ENCODE measurements around the gene GAB4.
A peak's percentile ranks its signal among the peaks of the same experiment; 100 is the strongest.
"Not testable (repeated sequence)": the region's sequence is repeated elsewhere in the genome, so short reads cannot be mapped to it uniquely, and the experiment has no call there.

The GAB4 gene, protein sequence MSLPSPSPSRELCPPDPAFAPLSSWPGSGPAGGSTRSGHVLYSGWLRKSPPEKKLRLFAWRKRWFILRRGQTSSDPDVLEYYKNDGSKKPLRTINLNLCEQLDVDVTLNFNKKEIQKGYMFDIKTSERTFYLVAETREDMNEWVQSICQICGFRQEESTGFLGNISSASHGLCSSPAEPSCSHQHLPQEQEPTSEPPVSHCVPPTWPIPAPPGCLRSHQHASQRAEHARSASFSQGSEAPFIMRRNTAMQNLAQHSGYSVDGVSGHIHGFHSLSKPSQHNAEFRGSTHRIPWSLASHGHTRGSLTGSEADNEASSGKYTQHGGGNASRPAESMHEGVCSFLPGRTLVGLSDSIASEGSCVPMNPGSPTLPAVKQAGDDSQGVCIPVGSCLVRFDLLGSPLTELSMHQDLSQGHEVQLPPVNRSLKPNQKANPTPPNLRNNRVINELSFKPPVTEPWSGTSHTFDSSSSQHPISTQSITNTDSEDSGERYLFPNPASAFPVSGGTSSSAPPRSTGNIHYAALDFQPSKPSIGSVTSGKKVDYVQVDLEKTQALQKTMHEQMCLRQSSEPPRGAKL

DNA sequence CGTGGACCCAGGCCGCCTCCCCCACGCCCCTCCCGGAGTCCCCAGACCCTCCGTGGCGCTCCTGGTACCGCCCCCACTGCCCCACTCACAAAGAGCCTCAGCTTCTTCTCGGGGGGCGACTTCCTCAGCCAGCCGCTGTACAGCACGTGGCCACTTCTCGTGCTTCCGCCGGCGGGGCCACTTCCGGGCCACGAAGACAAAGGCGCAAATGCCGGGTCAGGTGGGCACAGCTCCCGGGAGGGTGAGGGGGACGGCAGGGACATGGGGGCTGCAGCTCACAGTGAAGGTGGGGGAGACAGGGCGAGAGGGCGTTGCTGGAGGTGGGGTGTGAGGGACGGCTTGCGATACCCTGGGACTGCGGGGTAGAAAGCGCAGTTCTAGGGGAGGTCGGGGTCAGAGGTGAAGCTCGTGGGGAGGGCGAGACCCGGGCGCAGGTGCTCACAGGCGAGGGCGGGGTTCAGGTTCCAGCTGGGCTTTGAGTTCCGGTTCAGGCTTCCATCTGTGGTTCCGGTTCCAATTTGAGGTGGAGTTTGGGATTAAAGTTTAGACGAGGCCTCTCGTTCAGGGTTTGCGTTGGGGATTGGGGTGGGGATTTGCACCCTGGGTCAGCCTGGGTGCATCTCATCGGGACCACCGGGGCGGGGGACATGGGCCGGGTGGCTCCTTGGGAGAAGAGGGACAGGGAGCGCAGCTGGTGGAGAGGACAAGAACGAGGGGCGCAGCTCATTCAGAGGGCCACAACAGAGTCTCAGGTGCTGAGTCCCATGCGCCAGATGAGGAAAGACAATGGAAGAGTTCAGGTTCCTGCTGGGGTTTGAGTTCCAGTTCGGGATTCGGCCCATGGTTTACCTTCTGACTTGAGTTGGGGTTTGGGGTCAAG lies at the start of gene GAB4:
Gene GAB4, minus strand, starts transcription at position 371 of the 880 bp plus-strand sequence. Its CDS starts 108 bp downstream, at position 263.
- no peak for DNase-seq (ENCODE audit: low read depth)

DNA sequence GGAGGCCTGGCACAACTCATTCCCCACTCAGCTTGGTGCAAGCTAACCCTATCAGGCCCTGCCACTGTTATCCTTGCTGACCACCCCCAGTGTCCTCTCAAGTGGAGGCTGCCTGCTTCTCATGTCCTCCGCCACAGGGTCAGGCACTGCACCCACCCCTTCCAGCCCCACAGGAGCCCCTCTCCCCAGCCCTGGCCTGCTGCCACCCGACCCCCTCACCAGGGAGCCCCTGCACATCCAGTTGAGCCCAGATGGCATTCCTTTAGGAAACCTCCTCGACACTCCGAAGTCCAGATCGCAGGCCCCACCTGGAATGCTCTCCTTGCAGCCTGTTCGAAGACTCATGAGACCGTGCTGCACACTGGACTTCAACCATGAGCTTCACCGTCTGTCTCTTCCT lies 48.8 kb upstream of the GAB4 start:
- no peak for DNase-seq (ENCODE audit: low read depth)

DNA sequence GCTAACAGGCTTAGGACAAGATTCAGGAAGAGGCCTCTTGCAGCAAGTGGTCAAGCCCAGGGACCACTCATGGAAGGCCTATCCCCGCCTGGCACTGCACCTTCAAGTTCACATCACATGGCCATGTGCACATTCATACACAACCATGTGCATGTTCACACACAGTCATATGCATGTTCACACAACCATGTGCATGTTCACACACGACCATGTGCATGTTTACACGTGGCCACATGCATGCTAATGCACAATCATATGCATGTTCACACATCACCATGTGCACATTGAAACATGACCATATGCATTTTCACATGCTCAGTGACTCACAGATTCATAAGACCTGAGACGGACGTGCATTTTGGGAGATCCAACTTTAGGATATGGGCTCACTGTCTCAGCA lies 48.0 kb upstream of the GAB4 start:
- DNase-seq (ENCODE audit: low read depth), result no peak

DNA sequence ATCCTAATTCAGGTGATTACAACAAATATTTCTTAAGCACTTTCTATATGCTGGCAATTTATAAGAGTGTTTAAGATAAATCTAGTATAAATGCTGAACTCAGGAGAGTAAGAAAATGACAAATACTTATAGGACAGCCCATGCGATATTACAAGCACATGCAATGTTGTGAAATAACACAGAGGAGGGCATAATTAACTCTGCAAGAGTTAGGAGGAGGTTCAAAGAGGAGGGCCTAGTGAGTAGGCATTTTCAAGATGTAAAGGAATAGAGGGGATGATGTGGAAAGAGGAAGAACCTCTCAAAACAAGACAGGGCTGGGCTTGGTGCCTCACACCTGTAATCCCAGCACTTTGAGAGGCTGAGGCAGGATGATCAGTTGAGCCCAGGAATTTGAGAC lies 39.6 kb upstream of the GAB4 start:
- DNase-seq (ENCODE audit: low read depth), result no peak

DNA sequence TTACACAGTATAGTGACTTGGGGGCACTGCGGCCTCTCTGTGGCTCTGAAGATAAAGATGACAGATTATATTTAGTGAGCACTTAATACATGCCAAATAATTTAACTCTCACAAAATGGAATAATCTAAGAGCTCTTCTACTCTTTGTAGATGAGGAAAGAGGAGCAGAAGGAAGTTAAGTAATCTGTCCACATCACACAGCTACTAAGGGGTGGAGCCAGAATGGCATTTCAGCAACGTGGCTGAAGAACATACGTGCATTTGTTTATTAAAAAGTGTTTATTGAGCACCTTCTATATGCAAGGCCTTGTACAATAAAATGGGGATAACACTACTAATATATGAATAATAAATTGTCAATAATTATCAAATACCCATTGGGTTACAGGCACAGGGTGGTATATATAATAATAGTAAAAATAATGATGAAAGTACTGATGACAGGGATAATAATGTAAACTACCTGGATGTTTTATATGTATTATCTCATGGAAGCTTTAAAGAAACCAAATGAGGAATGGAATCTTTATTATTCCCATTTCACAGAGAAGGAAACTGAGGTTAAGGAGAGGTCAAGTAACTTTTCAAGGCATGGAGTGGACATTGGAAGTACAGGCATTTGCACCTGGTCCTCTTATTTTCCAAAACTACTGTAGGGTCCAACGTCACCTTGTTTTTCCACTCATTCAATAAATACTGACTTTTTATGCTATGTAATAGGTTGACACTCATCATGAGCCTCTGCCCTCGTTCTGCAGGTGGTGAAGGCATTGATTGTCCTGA lies 38.7 kb upstream of the GAB4 start:
- DNase-seq (ENCODE audit: low read depth), result no peak

DNA sequence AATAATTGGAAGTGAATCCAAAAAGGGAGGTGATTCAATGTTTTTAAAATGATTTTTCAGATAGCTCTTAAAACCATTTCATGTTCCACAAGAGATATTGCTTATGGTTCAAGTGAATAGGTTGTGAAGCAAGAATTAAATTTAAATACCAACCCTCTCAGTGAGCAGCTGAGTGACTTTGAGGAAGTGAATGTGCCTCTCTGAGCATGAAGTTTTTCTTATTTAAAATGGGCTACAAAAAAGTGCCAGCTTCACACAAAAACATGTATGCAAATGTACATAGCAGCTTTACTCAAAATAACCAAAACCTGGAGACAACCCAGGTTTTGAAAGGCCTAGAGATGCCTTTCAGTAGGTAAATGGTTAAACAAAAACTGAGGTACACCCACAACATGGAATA lies 35.5 kb upstream of the GAB4 start:
- no peak for DNase-seq (ENCODE audit: low read depth)

DNA sequence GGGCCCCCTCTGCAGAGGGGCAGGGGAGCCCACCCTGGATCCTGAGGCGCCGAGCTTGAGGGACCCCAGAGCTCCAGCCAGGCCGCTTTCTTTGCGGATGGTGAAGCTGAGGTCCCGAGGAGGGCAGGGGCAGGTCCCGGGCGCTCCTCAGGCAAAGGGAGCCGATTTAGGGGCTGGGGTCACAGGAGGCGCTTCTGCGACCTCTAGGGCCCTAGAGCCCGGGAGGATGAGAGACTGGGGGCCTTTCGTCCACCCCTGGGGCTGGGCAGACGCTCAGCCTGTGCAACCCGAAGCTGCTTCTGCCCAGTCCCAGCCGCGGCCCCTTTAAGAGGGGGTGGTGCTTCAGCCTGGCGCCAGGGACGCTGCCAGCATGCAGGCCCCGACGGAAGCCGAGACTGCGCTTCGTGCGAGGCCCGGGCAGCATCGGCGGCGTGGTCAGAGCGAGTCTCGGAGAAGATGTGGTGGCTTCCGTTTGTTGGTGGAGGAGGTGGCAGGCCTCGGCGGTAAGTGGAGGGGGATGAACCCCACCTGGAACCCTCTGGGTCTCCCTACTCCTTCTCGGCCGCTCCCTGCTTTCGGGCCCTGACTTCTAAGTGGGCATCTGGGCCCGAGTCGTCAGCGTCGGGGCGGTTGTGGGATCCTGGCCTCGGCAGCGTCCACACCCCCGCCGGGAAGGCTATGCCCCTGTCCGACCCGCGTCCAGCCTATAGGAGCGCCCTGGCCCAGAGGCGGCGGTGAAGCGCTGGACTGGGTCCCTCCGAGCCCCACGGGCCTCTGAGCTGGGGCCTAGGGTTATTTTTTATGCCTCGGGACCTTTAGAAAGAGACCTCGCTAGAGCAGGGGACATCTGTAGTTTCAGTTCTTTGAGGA lies 29.1 kb upstream of the GAB4 start:
- DNase-seq (ENCODE audit: low read depth), result peak; percentile 24

DNA sequence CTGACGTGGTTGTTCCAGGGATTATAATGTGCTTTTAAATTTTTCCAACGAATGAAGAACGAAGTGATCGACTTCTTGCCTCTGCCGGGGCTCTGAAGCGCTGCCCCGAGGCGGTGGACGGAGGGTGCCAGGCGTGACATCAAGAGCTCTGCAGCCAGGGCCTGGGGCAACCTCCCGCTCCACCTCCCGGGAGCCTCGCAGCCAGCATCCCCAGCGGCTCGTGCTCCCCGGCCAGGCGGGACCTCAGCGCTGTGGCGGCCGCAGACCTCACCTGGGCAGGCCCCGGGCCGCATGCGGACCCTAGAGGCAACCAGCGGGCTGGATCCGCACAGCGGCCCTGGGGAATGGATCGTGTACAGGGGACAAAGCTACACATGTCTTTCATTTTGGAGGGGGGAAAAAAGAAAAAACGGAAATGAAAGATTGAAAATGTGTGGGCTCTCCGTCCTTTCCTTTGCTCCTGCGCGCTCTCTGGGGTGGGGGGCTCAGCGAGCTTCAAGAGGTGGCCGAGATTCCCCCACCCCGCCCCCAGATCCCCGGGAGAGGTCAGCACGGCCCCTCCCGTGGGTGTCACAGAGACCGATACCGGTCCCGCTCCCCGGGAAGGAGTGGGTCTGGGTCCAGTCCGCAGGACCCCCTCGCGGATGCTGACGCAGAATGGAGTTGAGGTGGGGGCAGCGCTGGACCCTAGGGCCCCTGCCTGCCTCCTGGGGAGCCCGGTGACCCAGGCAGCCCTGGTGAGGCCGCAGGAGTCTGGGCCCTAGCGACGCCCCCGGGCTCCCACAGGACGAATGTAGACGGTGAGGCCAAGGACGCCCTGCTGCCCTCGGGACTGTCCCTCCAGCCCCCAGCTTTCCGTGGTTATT lies 28.2 kb upstream of the GAB4 start:
- DNase-seq (ENCODE audit: low read depth), result not testable (repeated sequence)

DNA sequence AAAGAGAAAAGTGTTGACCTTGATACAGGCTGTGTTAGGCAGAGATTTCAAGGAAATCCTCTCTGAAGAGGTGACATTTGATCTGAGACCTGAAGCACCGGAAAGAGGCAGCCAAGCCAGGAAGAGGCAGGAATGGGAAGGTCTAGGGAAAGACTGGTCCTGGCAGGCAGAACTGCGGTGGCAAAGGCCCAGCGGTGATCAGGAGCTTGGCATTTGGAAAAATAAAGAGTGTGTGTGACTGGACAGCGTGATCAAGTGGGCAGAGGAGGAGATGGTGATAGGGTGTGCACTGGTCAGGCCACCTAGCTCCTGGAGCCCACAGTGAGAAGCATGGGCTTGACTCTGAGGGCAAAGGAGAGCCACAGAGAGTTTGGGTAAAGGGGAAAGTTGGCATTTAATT lies 27.2 kb upstream of the GAB4 start:
- DNase-seq (ENCODE audit: low read depth), result no peak

DNA sequence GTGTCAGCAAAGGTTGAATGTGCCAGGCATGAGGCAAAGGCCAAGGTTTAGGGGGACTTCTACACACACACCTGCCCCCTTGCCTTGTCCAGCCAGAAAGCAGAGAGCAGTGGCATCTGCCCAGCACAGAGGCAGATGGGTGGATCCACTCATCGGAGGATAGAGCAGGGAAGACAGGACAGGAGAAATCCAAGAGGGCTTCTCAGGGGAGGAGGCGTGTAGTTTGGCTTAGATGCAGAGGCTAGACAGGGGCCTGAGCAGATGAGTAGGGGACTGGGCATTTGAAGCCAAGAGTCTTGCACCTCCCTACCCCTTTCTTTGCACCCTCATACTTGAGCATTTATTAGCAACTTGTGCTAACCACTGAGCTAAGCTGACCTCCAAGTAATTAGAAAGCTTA lies 26.5 kb upstream of the GAB4 start:
- DNase-seq (ENCODE audit: low read depth), result not testable (repeated sequence)

DNA sequence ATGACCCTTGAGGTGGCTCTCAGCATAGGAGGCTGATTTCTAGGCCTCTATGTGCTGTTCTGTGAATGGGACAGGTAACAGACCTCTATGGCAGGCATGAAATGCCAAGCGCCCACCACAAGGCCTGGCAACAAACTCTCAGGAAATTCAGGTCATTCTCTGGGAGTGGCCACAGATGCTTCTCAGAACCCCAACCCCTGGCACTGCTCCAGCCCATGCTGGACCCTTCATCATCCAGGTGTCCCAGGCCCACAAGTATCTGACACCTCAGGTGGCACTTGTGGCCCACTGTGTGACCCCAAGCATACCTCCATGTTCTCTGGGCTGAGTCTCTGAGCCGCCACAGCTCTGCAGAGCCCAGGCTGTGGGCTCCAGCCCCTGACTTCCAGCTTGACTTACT lies 24.3 kb upstream of the GAB4 start:
- not testable (repeated sequence) for DNase-seq (ENCODE audit: low read depth)

DNA sequence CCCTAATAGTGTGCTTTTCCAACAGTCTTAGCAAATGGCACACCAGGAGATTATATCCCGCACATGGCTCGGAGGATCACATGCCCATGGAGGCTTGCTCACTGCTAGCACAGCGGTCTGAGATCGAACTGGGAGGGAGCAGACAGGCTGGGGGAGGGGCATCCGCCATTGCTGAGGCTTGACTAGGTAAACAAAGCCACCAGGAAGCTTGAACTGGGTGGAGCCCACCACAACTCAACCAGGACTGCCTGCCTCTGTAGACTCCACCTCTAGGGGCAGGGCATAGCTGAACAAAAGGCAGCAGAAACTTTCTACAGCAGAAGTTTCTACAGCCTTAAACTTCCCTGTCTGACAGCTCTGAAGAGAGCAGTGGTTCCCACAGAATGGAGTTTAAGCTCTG lies 16.4 kb upstream of the GAB4 start:
- not testable (repeated sequence) for DNase-seq (ENCODE audit: low read depth)

DNA sequence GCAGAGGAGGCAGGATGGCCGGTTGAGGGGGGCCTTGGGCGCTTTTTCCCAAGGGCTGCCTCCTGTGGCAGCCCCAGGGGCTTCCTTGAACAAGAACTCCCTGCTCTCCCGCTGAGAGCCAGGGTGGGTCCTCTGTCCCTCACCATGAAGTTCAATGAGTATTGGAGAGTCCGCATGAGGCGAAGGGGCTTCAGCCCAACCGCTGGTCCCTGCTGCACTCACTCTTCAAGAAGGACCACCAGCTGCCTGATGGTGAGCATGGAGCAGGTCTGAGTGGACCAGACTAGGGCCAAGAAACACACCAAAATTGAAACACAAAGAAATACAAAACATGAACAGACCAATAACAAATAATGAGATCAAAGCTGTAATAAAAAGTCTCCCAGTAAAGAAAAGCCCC lies 7.5 kb upstream of the GAB4 start:
- DNase-seq (ENCODE audit: low read depth), result not testable (repeated sequence)

DNA sequence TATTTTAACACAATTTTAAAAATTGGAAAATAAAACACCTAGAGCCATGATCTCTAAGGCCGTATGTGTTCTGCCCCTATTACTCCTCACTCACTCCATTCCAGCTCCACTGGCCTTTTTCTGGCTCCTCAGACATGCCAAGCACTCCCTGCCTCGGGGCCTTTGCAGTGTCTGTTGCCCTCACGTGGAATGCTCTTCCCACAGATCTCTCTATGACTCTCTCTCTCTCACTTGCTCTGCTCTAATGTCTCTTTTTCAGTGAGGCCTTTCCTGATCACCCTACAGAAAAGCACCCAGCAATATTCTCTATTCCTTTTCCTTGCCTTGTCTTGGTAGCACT lies 6.0 kb upstream of the GAB4 start:
- DNase-seq (ENCODE audit: low read depth), result not testable (repeated sequence)

DNA sequence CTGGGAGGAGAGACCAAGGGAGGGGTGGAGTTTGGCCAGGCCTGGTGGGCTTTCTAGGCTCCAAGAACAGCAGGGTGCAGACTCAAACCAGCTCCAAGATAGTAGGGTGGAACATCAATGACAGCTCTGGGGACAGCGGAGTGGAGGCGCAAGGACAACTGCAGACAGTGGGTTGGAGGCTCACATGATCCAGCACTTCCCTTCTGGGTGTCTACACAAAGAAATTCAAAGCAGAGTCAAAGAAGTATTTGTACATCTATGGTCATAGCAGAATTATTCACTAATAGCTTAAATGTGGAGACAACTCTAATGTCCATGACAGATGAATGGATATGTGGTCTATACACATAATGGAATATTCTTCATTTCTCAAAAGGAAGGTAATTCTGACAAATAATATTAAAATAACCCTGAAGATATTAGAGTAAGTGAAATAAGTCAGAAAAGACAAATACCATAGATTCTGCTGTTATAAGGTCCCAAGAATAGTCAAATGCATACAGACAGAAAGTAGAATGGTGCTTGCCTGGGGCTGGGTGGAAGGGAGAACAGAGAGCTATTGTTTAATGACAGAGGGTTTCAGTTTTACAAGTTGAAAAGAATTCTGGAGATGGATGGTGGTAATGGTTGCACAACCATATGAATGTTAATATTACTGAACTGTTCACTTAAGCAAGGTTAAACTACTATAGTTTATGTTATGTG lies 5.5 kb upstream of the GAB4 start:
- no peak for DNase-seq (ENCODE audit: low read depth)

DNA sequence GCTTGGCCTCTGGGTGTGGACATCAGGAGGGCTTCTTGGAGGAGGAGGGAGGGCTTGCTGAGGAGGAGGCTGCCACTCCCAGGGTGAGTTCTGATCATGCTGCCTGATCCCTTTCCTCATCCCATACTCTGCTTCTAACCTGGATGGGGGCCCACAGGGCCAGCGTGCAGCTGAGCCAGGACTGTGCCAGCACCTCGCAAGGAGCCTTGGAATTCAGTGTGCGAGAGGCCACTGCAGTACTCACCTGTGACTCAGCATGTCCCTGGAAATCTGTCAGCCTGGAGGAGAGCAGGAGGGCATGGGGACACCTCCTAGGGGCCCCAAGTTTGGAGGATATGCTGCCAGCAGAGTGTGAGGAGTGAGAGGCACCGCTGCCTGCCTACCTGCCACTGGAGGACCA lies 4.2 kb upstream of the GAB4 start:
- DNase-seq (ENCODE audit: low read depth), result no peak

DNA sequence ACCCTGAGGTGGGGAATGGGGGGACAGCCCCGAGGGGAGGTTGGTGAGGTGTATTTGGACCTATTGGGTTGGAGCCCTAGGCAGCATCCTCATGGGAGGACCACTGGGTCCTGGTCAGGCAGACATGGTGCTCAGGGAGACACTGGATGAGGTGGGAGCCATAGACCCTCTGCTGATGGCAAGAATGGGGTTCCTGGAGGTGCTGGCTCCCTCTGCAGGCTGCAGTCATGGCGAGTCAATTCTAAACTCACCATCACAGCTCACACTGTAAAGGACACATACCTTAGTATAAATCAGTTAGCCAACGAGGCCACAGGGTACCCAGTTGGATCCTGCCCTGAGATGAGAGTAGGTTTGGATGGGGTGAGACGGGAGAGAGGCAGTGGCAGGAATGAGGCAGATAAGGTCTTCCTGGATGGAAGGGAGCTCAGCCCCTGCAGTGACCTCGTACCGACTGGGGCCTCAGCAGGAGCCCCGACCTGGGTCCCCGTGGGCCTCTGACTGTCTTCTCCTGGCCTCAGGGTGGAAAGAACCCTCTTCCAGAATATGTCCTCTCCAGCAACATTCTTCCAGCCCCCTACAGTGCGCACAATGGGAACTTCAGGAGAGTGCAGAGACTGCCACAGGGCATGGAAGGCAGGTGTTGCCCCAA lies 1.7 kb upstream of the GAB4 start:
- no peak for DNase-seq (ENCODE audit: low read depth)

DNA sequence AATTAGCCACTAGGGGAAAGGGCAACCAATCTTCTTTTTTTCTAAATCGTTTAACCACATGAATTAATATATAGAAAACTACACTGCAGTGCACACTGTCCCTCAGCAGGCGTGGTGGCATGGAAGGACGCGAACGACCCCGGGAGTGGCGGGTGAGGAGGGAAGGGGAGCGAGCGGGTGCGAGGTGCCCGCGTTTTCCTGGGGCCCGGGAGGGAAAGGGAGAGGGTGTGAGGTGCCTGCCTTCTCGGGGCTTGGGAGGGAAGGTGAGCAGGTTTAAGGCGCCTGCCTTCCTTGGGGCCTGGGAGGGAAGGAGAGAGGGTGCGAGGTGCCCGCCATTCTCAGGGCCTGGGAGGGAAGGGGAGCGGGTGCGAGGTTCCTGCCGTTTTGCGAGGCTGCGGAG lies 765 bp downstream of the GAB4 start:
- no peak for DNase-seq (ENCODE audit: low read depth)

DNA sequence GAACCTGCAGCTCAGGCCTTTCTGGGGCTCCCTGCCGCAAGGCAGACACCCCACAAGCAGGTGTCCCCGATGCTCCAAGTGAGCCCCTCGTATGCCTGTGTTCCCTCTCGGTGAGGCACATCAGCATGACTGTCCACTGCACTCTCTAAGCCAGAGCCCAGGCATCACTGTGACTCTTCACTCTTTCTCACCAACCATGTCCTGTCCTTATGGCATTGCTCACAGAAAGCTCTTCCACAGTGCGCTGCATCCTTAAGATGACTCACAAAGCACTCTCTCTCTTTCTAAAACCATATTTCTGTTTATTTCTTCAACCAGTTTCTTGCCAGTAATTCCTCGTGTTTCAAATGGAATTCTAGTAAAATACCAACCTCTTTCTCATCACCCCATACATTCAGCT lies 18.1 kb downstream of the GAB4 start:
- DNase-seq (ENCODE audit: low read depth), result peak; percentile 1
